ENCODE results near the gene GID4.

GID4 gene

GRCh38 chr17:17998934-17999333 lies 40.3 kb upstream of the GID4 start:
- DNase-seq (ENCODE audit: low read depth, low spot score) = no peak
- TF ChIP-seq CTCF (IDR thresholded peaks at IDR 0.05; ENCODE audit: low read depth, low read length) = no peak
- in situ Hi-C loops (cut with HindIII; ENCODE audit: low sequenced_read_pairs) = no loop called here
- no peak overlapping the region for H3K4me3 ChIP-seq (ENCODE audit: low read depth, low read length)

GRCh38 chr17:17999364-18000029 lies 39.7 kb upstream of the GID4 start:
- DNase-seq (ENCODE audit: low read depth, low spot score) = no peak
- no peak for TF ChIP-seq CTCF (IDR thresholded peaks at IDR 0.05; ENCODE audit: low read depth, low read length)
- in situ Hi-C loops (cut with HindIII; ENCODE audit: low sequenced_read_pairs) = no loop called here

GRCh38 chr17:18000030-18000408 lies 39.2 kb upstream of the GID4 start:
- no peak for TF ChIP-seq CTCF (IDR thresholded peaks at IDR 0.05; ENCODE audit: low read depth, low read length)
- in situ Hi-C loops (cut with HindIII; ENCODE audit: low sequenced_read_pairs) = no loop called here

More at GRCh38 chr17:17999364-18000029, 39.7 kb upstream of the GID4 start:
- no peak overlapping the region for H3K4me3 ChIP-seq (ENCODE audit: low read depth, low read length)

GRCh38 chr17:18002171-18002570 lies 37.0 kb upstream of the GID4 start:
- no peak overlapping the region for H3K4me3 ChIP-seq (ENCODE audit: low read depth, low read length)
- DNase-seq (ENCODE audit: low read depth, low spot score) = no peak
- no peak for TF ChIP-seq CTCF (IDR thresholded peaks at IDR 0.05; ENCODE audit: low read depth, low read length)
- in situ Hi-C loops (cut with HindIII; ENCODE audit: low sequenced_read_pairs) = no loop called here

More at GRCh38 chr17:18000030-18000408, 39.2 kb upstream of the GID4 start:
- no peak for DNase-seq (ENCODE audit: low read depth, low spot score)
- H3K4me3 ChIP-seq (ENCODE audit: low read depth, low read length) = no peak overlapping the region

GRCh38 chr17:18004345-18004744 lies 34.9 kb upstream of the GID4 start:
- in situ Hi-C loops (cut with HindIII; ENCODE audit: low sequenced_read_pairs) = no loop called here
- no peak for DNase-seq (ENCODE audit: low read depth, low spot score)
- no peak overlapping the region for H3K4me3 ChIP-seq (ENCODE audit: low read depth, low read length)
- TF ChIP-seq CTCF (IDR thresholded peaks at IDR 0.05; ENCODE audit: low read depth, low read length) = no peak

- no peak for DNase-seq (ENCODE audit: low read depth, low spot score)
- TF ChIP-seq CTCF (IDR thresholded peaks at IDR 0.05; ENCODE audit: low read depth, low read length) = peak; percentile 40
- in situ Hi-C loops (cut with HindIII; ENCODE audit: low sequenced_read_pairs) = no loop called here
- H3K4me3 ChIP-seq (ENCODE audit: low read depth, low read length) = no peak overlapping the region
Measured at GRCh38 chr17:18004884-18005305, 34.3 kb upstream of the GID4 start.

Data from astrocyte of the spinal cord (primary cell).